RKO (cell line): ENCODE measurements around the gene ZC3HAV1.
A peak's percentile ranks its signal among the peaks of the same experiment; 100 is the strongest.
"Not testable (repeated sequence)": the region's sequence is repeated elsewhere in the genome, so short reads cannot be mapped to it uniquely, and the experiment has no call there.

ENCODE experiments used
- DNase-seq: peaks from one replicate; pipeline ENCODE4 v3.0.0-alpha.2; 2016; ENCODE audit warnings: low spot score

The ZC3HAV1 gene

DNA sequence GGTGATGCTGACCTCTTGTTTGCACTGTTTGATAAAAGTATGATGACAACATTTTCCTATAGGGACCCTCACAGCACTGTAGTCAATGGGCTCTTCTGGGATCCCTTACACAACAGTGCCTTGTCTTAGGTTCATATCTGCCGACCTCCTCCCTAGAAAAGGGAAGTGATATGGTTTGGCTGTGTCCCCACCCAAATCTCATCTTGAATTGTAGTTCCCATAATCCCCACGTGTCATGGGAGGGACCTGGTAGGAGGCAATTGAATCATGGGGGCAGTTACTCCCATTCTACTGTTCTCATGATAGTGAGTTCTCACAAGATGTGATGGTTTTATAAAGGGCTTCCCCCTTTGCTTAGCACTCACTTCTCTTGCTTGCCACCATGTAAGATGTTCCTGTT is 23.1 kb downstream of the ZC3HAV1 start:
- no peak for DNase-seq

DNA sequence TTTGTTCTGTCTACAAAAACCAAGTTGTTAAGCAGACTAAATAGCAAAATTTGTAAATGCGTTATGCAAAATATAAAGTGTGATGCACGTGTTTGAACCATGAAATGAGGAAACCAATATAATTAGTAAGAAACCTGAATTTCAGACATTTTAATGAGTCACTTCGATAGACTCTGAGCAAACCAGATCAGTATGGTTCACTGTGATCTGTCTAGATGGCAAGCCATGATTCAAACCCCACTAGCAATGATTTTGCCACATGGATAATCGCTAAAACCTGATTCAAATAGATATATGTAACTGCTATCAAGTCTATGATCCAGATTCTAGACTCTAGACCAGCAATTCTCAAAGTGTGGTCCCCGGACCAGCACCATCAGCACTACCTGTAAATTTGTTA is 24.8 kb downstream of the ZC3HAV1 start:
- no peak for DNase-seq

GRCh38 chr7:139081584-139081983 is 27.9 kb downstream of the ZC3HAV1 start:
- no peak for DNase-seq

GRCh38 chr7:139080905-139081304 is 28.6 kb downstream of the ZC3HAV1 start:
- DNase-seq = no peak

- no peak for DNase-seq
Measured at GRCh38 chr7:139079861-139080260, 29.7 kb downstream of the ZC3HAV1 start.

GRCh38 chr7:139078911-139079310 is 30.6 kb downstream of the ZC3HAV1 start:
- no peak for DNase-seq

DNA sequence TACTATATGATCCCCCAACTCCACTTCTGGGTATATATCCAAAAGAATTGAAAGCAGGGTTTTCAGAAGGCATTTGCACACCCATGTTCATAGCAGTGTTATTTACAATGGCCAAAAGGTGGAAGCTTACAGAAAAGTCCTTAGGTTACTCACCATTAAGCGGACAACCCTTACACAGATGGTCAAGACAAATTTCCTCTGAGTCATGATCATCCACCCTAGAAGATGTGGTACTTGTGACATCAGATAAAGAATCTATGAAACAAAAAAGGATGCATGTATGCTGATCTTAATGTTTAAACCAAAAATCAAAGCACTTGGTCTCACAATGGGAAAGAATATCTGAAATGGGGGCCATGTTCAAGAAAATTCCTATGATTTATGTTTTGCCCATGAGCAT is 31.1 kb downstream of the ZC3HAV1 start:
- peak; percentile 55 for DNase-seq

DNA sequence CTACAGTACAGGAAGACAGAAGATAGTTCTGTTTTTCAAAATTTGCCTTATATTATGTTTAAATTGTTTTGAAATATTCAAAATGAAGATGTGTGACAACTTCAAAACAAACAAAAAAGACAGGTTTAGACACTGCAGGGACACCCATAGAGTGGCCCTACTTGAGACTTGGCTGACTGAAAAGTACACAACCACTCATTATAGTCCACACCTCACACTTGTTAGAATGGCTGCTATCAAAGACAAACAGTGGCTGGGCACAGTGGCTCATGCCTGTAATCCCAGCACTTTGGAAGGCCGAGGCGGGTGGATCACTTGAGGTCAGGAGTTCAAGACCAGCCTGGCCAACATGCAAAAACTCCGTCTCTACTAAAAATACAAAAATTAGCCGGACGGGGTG is 31.8 kb downstream of the ZC3HAV1 start:
- DNase-seq = not testable (repeated sequence)

DNA sequence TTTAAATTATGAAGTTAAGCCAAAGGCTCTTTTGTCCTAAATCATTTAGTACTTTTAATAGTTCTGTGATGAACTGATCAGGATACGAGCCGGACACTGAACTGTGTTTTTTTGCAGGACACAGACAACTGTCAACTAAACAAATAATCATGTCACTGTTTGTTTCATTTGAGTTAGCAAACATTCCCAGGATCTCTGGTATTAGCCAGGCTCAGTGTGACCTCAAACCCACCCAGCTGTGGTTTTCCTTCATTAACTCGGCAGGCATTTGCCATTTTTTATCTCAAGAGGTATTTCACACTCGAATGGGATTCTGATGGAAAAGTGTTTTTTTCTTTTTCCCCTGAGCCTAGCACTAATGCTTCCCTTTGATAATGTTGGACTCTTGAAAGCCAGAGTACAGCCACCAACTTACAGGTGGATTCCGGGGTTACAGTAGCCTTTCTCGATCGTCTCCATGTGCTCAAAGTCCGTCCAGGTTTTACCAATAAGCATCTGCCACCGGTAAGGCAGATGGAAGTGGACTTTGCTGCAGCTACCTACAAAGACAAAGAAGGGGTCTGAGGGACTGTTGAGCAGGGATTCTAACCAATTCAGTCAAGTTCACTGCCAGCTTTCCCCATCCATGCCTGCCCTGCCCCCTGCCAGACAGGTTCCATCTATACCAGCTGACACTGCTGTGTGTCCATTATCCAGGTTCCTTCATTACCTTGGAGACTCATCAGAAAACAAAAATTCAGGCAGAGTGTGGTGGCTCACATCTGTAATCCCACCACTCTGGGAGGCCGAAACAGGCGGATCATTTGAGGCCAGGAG is 33.4 kb downstream of the ZC3HAV1 start:
- no peak for DNase-seq

DNA sequence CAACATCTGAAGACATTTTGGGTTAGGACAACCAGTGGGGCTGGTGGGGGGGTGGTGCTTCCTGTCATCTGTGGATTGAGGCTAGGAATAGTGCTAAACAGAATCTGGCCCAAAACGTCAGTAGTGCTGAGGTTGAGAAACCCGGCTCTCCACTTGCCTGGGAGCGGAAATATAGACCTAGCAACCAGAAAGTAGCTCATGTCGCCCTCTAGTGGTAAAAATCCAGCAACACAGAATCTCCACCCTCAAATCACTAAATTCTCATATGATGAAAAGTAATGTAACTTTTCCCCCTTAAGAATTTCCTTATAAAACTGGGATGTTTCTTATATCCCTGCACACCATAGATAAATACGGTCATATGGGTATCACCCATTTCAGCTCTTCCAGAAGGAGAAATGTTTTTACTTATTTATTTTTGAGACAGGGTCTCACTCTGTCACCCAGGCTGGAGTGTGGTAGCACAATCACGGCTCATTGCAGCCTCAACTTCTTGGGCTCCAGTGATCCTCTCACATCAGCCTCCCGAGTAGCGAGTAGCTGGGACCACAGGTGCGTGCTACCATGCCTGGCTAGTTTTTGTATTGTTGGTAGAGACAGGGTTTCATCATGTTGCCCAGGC is 34.4 kb downstream of the ZC3HAV1 start:
- peak; percentile 86 for DNase-seq

GRCh38 chr7:139072796-139073195 is 36.7 kb downstream of the ZC3HAV1 start:
- DNase-seq = no peak

DNA sequence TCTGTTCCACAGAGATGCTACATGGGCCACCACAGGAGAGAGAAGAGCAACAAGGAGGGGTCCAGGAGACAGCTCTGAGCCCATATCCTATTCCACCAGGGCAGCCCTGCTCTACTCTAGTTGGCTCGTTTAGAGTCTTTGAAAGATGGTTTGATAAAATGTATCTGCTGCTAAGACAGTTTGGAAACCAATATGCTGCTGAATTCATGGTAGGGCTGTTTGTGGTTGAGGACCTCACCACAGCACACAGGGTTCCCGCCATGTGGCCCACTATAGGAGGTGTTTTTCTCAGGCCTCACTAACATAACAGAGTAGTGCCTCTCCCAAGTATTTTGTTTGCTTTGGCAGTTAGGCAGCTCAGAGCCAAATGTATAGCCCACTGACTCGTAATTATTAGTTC is 37.8 kb downstream of the ZC3HAV1 start:
- no peak for DNase-seq

DNA sequence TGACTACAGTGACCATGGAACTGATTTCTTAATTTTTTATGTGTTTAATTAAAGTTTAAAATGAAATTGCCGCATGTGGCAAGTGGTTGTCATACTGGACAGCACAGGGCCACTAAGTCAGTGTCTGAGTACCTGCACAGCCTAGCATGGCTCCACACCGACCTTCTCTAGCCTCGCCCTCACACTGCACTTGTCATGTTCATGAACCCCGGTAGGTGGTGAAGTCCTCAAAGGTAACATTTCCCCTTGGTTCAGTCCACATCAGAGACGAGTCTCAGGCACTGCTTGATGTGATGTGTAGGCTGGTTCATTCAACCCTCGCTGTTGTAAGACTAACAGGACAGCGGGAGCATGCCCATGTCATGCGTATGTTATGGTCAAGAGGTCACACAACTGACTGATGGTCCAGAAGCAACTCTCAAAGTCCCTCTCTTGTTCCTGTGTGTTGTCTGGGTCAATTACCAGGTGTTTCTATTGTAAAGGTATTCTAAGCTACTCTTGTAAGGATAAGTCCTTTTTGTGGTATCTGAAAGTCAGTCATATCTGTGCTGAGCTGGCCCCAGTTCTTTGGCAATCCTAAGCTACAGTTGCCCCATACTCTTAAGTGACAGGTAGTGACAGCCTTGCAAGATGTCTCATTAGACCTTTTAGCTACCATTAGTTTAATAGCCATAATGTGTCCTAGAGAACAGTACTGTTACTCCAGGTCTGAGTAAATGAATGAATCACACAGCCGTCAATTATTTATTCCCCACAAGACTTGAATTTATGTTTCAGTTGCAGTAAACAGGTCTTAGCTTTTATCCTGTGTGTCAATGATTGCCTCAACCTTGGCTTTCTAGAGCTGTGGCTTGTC is 40.7 kb downstream of the ZC3HAV1 start:
- DNase-seq = no peak

GRCh38 chr7:139066315-139066714 is 43.2 kb downstream of the ZC3HAV1 start:
- DNase-seq = no peak

DNA sequence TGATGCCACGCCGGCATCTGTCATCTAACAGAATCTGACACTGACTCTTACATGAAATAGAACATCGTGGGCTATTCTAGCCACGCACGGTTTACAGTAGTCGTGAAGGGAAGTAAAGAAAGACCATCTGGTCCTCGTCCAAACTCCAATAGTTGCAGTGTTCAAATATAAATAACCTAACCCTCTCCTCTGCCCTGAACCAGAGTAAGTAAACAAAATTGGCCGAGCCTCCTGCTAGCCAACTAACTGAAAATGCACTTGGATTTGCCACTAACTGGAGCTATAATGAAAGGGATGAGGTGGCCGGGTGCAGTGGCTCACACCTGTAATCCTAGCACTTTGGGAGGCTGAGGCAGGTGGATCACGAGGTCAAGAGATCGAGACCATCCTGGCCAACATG is 44.2 kb downstream of the ZC3HAV1 start:
- no peak for DNase-seq

DNA sequence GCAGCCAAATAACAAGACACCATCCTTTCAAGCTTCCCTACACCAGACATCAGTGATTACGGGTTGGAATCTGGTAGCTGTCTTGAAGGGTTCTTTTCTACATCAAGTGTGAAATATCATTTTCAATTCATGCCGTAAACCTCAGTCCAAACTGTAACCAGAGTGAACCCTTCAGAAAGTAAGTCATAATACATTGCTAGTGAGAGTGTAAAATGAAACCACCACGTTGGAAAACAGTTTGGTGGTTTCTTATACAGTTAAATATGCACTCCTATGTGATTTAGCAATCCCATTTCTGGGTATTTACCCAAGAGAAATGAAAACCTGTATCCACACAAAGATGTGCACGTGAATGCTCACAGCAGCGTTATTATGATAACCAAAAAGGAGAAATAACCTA is 48.1 kb downstream of the ZC3HAV1 start:
- DNase-seq = no peak

GRCh38 chr7:139060695-139061237 is 48.8 kb downstream of the ZC3HAV1 start:
- no peak for DNase-seq

DNA sequence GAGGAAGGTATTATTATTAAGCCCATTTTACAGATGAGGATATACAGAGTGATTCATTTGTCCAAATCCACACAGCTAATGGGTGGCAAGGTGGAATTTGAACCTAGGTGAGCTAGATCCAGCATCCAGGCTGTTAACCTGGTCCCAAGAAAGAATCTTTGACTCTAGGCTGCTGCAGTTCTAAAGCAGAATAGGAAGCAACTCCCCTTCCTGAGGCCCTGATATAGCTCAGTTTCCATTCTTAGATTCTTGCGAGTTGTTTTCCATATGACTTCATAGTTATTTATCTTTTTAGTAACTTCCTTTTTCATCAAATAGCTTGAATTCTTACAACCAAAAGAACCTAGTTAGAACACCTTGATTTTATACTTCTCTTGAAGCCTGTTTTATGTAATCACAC is 49.6 kb downstream of the ZC3HAV1 start:
- no peak for DNase-seq

DNA sequence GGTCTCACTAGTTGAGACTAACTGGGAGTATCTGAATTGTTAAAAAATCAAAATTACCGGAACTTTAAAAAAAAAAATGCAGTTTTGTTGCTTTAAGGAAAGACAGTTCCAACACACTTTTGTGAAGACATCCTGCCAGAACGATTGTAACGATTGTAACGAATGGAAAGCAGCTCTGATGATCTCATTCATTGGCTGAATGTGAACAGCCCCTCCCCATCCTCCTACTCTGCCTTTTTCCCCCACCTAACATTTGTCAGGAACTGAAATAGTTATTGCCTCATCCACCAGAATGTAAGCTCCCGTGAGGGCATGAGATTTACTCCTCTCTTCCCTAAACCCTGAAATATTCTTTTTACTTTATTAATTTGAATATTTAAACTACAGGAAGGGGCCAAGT is 50.6 kb downstream of the ZC3HAV1 start:
- no peak for DNase-seq

DNA sequence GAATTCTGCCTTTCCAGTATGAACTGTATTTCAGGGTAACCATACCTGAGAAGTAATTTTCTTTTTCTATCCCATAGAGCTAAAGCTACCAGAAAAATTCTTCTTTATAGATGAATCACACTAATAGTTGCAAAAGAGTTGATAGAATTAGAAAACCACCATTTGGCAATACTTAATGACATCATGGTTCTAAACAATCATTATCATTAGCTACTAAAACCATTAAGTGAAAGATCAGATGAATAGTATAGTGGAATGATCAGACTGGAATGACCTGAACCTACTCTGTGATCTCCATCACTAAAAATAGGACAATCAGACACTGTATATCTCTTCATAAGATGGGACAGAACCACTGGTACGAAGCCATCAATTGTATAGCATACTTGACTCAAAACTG is 53.8 kb downstream of the ZC3HAV1 start:
- no peak for DNase-seq

GRCh38 chr7:139054656-139055055 is 54.9 kb downstream of the ZC3HAV1 start:
- DNase-seq = not testable (repeated sequence)

DNA sequence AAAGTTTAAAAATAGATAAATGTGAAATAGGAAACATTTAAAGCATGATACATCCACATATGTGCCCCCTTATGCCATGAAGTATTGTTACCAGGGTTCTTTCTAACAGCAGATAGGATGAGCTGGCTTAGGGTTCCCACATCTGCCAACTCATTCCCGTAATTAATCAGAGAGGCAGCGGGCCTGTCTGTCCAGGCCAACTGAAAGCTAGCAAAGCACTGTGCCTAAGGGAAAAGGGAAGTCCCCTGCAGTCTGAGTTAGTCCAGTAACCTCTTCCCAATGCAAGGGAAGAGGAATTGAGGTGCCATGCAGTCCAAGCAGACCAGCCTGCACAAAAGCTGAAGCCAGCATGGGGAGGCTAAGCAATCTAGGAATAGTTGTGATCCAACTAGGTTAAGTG is 55.4 kb downstream of the ZC3HAV1 start:
- no peak for DNase-seq

- DNase-seq = no peak
Measured at GRCh38 chr7:139051655-139052054, 57.9 kb downstream of the ZC3HAV1 start.
